BLaER1 (cell line): ENCODE results near the gene LRRC10B.
A peak's percentile ranks its signal among the peaks of the same experiment; 100 is the strongest.
"Not testable (repeated sequence)": the region's sequence is repeated elsewhere in the genome, so short reads cannot be mapped to it uniquely, and the experiment has no call there.

ENCODE experiments used
- H3K27ac ChIP-seq: shearing (Covaris generic); formaldehyde crosslinking; 2 replicates; pipeline ENCODE4 v1.8.1; 2022
- H3K27me3 ChIP-seq: shearing (Covaris generic); formaldehyde crosslinking; 2 replicates; pipeline ENCODE4 v1.8.1; 2022
- H3K36me3 ChIP-seq: shearing (Covaris generic); formaldehyde crosslinking; 2 replicates; pipeline ENCODE4 v1.8.1; 2022
- H3K4me1 ChIP-seq: shearing (Covaris generic); formaldehyde crosslinking; 2 replicates; pipeline ENCODE4 v1.8.1; 2022
- H3K4me2 ChIP-seq: shearing (Covaris generic); formaldehyde crosslinking; 2 replicates; pipeline ENCODE4 v1.8.1; 2022
- H3K4me3 ChIP-seq: shearing (Covaris generic); formaldehyde crosslinking; 2 replicates; pipeline ENCODE4 v1.8.1; 2022
- H3K9ac ChIP-seq: shearing (Covaris generic); formaldehyde crosslinking; 2 replicates; pipeline ENCODE4 v1.8.1; 2022
- H3K9me3 ChIP-seq: shearing (Covaris generic); formaldehyde crosslinking; 2 replicates; pipeline ENCODE4 v1.8.1; 2022
- H4K20me1 ChIP-seq: shearing (Covaris generic); formaldehyde crosslinking; 2 replicates; pipeline ENCODE4 v1.8.1; 2022
- Cebpa-rat ChIP-seq: shearing (Covaris generic); IDR thresholded peaks from 2 replicates; pipeline ENCODE4 v1.8.1; 2022

The LRRC10B gene

DNA sequence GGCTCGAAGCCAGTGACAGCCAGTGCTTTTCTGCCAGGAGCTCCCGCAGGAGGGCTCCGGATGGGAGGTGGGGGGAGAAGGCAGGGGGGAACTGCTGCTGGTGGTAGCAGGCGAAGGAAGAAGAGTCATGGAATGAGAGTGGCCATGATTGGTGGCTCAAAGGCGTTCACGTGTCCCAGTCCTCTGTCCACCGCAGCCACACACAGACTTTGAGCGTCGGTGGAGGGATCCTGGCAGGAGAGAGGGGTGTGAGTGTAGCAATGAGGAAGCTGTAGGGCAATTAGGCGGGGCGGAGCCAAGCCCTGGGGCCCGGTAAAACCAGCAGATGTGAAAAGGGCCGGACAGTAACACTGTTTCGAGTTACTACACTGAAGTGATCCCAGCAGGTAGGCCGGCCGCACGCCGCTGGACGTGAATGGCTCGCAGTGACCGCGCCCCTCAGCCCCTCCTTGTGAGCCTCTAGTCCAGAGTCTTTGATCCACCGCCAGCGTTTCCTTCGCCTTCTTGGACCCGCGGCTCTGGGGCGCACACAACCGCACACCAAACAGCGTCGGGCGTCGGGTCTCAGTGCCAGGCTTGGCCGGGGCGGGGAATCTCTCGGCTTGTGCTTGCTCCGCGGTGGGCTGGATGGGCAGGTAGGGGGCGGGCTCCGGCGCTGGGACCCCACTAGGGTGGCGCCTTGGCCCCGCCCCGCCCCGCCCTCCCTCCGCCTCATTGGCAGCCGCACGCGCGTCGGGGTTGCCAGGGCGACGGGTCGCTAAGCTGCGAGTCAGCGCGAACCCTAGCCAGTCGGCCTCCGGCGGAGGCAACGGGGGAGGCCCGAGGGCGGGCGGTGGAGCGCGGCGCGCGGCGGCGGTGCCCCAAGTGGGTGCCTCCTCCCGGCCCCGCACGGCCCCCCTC is at the start of gene LRRC10B:
LRRC10B (plus strand) TSS at position 788 of the 900 bp plus-strand sequence. CDS start 250 bp downstream, outside the sequence.
- H4K20me1 ChIP-seq, result peaks cover 19% of the 10 kb centered on the region
- 0 out of 2 replicates have a peak within 1 kb of the TSS, but pooled peaks have one; percentile 42 for H3K27ac ChIP-seq
- H3K4me2 ChIP-seq, result peak within 1 kb of the TSS; percentile 90
- peaks cover 50% of the 10 kb centered on the region for H3K4me1 ChIP-seq
- H3K27me3 ChIP-seq, result peaks cover 59% of the 10 kb centered on the region
- H3K4me3 ChIP-seq, result peak within 1 kb of the TSS; percentile 64
- H3K36me3 ChIP-seq, result no peaks in the 10 kb centered on the region
- H3K9ac ChIP-seq, result peak within 1 kb of the TSS; percentile 8; the same call in 1 of the 2 replicates
- no peaks in the 10 kb centered on the region for H3K9me3 ChIP-seq
- no peak for TF ChIP-seq Cebpa-rat

DNA sequence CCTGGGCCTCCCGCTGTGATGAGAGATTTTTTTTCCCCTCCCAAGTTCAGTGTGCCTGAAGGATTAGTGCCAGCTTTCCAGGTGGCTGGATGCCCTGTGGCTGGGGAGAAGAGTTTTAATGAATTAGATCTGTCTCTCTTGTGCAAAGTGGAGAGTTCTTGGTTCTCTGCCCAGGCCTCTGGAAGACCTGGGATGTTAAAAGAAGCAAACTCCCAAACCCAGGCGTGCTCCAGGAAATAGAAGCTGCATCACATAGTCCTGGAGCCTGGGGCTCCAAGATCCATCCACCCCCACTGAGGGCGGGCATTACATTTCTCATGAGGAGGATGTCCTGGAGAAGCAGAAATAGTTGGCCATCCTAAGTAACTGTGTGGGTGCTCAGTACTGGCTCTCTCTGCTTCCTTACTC is 48.1 kb upstream of the LRRC10B start:
- Histone ChIP-seq H3K36me3 (peaks cover 69% of the 10 kb centered on the region), H3K4me1 (no peaks in the 10 kb centered on the region), H3K27me3 (no peaks in the 10 kb centered on the region), H4K20me1 (peaks cover 49% of the 10 kb centered on the region), H3K4me3 (no peak overlapping the region), H3K9me3 (peaks cover 13% of the 10 kb centered on the region), H3K4me2 (no peak overlapping the region), H3K9ac (no peak overlapping the region), H3K27ac (no peak overlapping the region)
- TF ChIP-seq Cebpa-rat, result no peak

DNA sequence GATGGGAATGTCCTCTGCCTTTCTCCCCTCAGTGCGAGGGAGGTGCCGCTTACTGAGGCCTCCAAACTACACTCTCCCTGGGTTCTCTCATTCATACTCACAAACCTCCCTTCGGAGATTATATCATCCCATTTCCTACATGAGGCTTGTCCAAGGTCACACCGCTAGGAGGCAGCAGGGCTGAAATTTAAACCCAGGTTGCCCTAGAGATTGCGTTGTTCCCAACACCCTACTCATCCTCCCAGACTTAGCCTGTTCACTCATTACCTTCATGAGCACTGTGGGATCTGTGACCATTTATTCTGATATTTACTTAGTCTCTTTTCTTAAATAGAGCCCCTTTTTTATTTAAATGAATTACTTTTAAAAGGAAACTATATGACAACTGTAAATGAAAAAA is 47.6 kb upstream of the LRRC10B start:
- no peak overlapping the region for H3K9ac ChIP-seq
- H3K4me1 ChIP-seq, result no peaks in the 10 kb centered on the region
- H3K27me3 ChIP-seq, result no peaks in the 10 kb centered on the region
- no peak overlapping the region for H3K4me2 ChIP-seq
- H4K20me1 ChIP-seq, result peaks cover 46% of the 10 kb centered on the region
- H3K9me3 ChIP-seq, result peaks cover 13% of the 10 kb centered on the region
- no peak overlapping the region for H3K4me3 ChIP-seq
- no peak for TF ChIP-seq Cebpa-rat
- peaks cover 68% of the 10 kb centered on the region for H3K36me3 ChIP-seq
- H3K27ac ChIP-seq, result no peak overlapping the region

DNA sequence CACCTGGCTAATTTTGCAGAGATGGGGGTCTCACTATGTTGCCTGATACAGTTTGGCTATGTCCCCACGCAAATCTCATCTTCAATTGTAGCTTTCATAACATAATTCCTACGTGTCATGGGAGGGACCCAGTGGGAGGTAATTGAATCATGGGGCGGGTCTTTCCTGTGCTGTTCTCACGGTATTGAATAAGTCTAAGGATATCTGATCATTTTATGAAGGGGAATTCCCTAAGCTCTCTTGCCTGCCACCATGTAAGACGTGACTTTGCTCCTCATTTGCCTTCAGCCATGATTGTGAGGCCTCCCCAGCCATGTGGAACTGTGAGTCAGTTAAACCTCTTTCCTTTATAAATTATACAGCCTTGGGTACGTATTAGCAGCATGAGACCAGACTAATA is 40.9 kb upstream of the LRRC10B start:
- not testable (repeated sequence) for H3K9ac ChIP-seq, H3K27ac ChIP-seq, H3K4me1 ChIP-seq, H3K27me3 ChIP-seq, H3K9me3 ChIP-seq, H3K4me3 ChIP-seq, H3K4me2 ChIP-seq
- H4K20me1 ChIP-seq, result peaks cover 31% of the 10 kb centered on the region; the same call in 1 of the 2 replicates
- peaks cover 70% of the 10 kb centered on the region for H3K36me3 ChIP-seq

DNA sequence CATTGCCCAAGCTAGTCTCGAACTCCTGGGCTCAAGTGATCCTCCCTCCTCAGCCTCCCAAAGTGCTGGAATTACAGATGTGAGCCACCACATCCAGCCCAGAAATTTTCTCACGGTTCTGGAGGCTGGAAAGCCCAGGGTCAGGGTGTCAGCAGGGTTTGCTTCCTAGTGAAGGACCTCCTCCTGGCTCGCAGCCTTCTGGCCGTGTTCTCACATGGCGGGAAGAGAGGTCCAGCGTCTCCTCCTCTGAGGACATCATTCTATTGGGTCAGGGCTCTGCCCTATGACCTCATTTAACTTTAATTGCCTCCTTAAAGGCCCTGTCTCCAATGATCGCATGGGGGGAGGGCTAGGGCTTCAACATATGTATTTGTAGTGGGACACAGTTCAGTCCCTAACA is 40.5 kb upstream of the LRRC10B start:
- Histone ChIP-seq H3K9ac (no peak overlapping the region), H3K4me2 (no peak overlapping the region), H3K36me3 (peaks cover 68% of the 10 kb centered on the region), H4K20me1 (peaks cover 31% of the 10 kb centered on the region; the same call in 1 of the 2 replicates), H3K4me1 (no peaks in the 10 kb centered on the region), H3K27ac (no peak overlapping the region), H3K4me3 (no peak overlapping the region), H3K9me3 (peaks cover 6% of the 10 kb centered on the region), H3K27me3 (no peaks in the 10 kb centered on the region)
- TF ChIP-seq Cebpa-rat, result no peak

DNA sequence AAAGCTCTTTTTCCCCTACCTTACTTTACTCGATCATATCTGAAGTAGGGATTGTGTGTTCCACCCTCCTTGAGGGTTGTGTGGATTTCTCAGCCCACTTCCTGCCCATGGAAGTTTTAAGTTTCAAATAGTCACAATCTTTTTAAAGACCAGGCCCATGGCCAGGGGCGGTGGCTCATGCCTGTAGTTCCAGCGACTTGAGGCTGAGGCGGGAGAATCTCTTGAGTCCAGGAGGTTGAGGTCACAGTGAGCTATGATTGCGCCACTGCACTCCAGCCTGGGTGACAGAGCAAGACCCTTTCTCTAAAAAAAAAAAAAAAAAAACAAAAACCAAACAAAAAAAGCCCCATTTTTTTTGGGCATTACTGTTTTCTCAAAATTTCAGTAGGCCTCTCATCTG is 36.3 kb upstream of the LRRC10B start:
- H3K4me3 ChIP-seq, result no peak overlapping the region
- H3K36me3 ChIP-seq, result peaks cover 57% of the 10 kb centered on the region
- TF ChIP-seq Cebpa-rat, result no peak
- no peak overlapping the region for H3K9ac ChIP-seq
- no peaks in the 10 kb centered on the region for H3K4me1 ChIP-seq
- no peaks in the 10 kb centered on the region for H3K27me3 ChIP-seq
- no peaks in the 10 kb centered on the region for H3K9me3 ChIP-seq
- peaks cover 25% of the 10 kb centered on the region; the same call in 1 of the 2 replicates for H4K20me1 ChIP-seq
- no peak overlapping the region for H3K4me2 ChIP-seq
- no peak overlapping the region for H3K27ac ChIP-seq

DNA sequence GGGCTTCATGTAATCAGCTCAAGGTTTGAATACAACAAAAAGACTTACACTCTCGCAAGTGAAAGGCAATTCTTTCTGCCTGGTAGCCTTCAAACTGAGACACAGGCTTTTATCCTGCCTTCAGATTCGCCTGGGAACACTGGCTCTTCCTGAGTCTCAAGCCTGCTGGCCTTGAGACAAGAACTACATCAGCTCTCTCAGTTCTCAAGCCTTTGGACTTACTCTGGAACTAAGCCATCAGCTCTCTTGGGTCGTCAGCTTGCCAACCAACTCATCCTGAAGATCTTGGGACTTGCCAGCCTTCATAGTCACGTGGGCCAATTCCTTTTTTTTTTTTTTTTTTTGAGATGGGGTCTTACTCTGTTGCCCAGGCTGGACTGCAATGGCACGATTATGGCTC is 35.7 kb upstream of the LRRC10B start:
- Histone ChIP-seq H3K4me3 (no peak overlapping the region), H3K4me2 (no peak overlapping the region), H3K9ac (no peak overlapping the region), H4K20me1 (peaks cover 23% of the 10 kb centered on the region), H3K4me1 (peaks cover under 1% of the 10 kb centered on the region; the same call in 1 of the 2 replicates), H3K9me3 (no peaks in the 10 kb centered on the region), H3K27ac (no peak overlapping the region), H3K27me3 (no peaks in the 10 kb centered on the region), H3K36me3 (peaks cover 51% of the 10 kb centered on the region)
- no peak for TF ChIP-seq Cebpa-rat

DNA sequence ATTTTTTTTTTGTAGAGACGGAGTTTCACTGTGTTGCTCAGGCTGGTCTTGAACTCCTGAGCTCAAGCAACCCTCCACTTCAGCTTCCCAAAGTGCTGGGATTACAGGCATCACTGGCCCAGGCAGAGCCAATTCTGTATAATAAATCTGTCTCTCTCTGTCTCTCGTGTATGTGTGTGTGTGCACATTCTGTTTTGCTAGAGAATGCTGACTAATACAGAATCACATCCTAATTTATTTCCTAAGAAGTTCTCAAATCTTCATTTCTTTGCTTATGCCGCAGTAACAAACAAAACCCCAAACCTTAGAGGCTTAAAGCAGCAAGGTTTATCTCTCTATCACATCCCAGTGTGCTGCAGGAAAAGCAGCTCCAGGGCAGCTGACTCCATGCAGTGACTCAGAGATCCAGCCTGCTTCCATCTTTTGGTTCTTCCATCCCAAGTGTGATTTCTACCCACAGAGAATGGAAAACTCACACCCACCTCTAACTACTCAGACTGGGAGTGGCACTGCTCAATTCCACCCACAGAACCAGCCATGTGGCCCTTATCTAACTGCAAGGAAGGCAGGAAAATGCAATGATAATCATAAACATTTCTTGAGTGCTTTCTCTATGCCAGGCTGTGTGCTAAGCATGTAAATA is 35.1 kb upstream of the LRRC10B start:
- H3K9ac ChIP-seq, result 0 out of 2 replicates have a peak overlapping the region, but pooled peaks have one; percentile 19
- H3K36me3 ChIP-seq, result peaks cover 45% of the 10 kb centered on the region
- TF ChIP-seq Cebpa-rat, result no peak
- peaks cover 5% of the 10 kb centered on the region; the same call in 1 of the 2 replicates for H3K4me1 ChIP-seq
- H3K4me3 ChIP-seq, result no peak overlapping the region
- H3K27ac ChIP-seq, result no peak overlapping the region
- peaks cover 22% of the 10 kb centered on the region for H4K20me1 ChIP-seq
- no peaks in the 10 kb centered on the region for H3K27me3 ChIP-seq
- no peaks in the 10 kb centered on the region for H3K9me3 ChIP-seq
- no peak overlapping the region for H3K4me2 ChIP-seq

DNA sequence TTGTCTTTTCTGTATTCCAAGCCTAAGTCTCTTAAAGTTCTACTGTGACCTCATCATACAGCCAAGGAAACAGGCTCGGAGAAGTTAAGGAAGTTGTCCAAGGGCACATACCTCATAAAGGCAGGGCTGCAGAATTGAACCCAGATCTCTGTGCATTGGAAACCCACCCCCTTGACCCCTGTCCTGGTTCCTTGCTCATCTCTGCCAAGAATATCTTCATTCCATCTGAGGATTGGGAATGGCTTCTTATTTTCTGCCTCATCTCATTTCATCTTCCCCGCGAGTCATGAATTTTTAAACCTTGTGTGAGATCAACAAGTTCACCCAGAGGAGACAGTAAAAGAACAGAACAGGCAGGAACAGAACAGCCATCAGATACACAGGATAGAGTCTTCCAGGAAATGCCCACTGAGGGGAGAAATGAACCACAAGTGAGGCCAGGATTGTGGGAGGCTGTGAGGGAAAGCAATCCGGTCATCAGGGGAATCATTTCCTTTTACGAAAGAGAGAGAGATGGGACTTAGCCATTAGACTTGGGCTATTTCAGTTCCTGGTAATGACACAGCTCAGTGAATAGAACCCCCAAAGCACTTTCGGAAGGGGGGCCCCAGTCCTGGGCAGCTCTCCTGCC is 34.4 kb upstream of the LRRC10B start:
- no peak for TF ChIP-seq Cebpa-rat
- Histone ChIP-seq H4K20me1 (peaks cover 19% of the 10 kb centered on the region), H3K4me2 (no peak overlapping the region), H3K4me1 (peaks cover 5% of the 10 kb centered on the region; the same call in 1 of the 2 replicates), H3K27ac (no peak overlapping the region), H3K36me3 (peaks cover 39% of the 10 kb centered on the region), H3K9ac (0 out of 2 replicates have a peak overlapping the region, but pooled peaks have one; percentile 19), H3K9me3 (no peaks in the 10 kb centered on the region), H3K4me3 (no peak overlapping the region), H3K27me3 (no peaks in the 10 kb centered on the region)
